HG03378 (cell line): ENCODE data around the gene ADGRA3.

Experiments
- ATAC-seq: cut with Tn5 transposase; IDR thresholded peaks from one replicate; pipeline ENCODE4 v1.9.1; 2021; ENCODE audit warnings: mild to moderate bottlenecking, moderate library complexity; ENCODE audit not compliant: unreplicated experiment

The ADGRA3 gene

GRCh38 chr4:22372986-22373385 lies 142.9 kb downstream of the ADGRA3 start:
- no peak for ATAC-seq

GRCh38 chr4:22369901-22370562 lies 145.8 kb downstream of the ADGRA3 start:
- ATAC-seq, result no peak

GRCh38 chr4:22363787-22364186 lies 152.1 kb downstream of the ADGRA3 start:
- no peak for ATAC-seq

- no peak for ATAC-seq
Observed at GRCh38 chr4:22363036-22363435, 152.8 kb downstream of the ADGRA3 start.

DNA sequence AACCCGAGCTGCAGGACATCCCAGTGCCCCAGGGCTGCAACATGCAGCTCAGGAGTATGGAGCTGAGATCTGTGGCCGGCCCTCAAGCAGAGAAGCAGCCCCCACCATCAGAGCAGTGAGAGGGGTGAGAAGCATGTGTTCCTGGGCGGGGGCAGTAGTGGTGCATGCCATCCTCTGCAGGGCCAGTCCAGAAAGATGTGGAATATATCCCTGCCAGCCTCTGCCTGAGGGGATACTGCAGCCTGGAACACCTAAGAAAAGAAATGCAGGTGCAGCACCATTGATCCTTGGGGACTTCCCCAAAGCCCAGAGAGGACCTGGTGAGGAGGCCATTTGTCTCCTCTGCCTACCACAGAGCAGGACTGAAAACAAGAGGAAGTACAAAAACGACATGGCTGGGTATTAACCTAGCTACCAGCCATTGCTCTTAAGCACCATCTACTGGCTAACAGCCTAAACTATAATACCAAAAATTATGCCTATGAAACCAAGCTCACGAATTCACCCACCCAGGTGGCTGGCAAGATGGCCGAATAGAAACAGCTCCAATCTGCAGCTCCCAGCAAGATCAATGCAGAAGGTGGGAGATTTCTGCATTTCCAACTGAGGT lies 158.8 kb downstream of the ADGRA3 start:
- no peak for ATAC-seq

DNA sequence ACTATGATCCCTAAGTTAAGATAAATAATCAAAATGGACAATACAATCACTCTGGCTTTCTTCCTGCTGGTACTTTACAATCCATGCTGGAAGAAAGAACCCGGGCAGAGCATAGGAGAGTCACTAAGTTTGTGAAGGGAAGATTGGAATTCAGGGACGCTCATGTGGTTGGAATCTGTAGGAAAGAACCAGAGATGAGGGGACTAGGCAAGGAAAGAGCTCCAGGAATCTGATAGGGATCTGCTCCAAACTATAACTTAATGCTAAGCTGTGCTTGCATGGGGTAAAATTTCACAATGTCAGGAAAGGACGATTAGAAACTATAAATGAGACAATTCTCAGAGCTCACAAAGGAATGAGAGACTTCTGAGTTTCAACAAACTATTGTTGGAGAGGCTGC lies 167.5 kb downstream of the ADGRA3 start:
- no peak for ATAC-seq

- no peak for ATAC-seq
Observed at GRCh38 chr4:22345678-22346077, 170.2 kb downstream of the ADGRA3 start.

DNA sequence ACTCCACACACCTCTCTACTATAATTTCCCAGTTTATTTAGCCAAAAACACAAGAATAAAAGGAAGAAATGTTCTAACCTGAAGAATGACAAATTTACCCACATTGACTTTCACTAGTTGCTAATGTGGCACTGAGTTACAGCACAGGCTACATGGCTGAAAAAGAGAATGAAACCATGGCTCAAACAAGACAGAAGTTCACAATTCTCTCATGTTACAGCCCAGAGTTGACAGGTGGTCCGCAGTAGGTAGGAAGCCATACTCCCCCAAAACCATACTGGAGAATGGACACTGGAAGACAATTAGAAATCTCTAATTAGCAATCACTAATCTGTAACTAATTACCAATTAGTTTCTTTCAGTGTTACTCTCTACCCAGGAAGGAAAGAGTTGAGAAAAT lies 170.8 kb downstream of the ADGRA3 start:
- ATAC-seq, result no peak

DNA sequence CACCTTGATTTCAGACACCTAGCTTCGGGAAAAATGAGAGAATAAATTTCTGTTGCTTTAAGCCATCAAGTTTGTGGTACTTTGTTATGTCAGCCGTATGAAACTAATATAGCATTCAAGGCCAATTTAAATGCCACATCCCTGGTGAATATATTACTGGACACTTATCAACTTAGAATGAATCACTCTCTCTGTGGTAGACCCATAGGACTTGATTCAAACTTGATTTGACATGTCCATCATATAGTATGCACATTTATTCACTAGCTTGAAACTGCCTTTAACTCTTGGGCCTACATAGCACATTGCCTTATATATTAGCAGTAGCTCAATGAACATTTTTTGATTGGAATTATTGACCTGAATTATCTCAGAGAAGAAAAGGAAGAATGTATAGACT lies 172.3 kb downstream of the ADGRA3 start:
- no peak for ATAC-seq

DNA sequence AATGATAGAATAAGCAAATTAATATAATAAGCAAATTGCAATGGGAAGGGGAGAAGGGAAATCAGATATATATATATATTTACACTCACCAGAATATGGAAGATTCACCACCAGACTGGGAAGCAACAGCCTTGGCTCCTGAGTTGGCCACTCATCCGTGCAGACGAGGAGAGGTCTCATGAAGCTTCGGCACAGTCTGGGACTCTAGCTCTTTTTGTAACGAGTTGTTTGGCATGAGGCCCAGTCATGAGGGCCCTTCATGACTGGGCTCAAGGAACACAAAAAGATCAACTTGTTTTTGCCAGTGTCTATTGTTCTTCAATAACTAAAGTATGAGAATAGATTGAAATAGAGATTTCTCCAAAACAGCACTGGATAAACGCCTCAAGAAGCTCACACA lies 176.4 kb downstream of the ADGRA3 start:
- ATAC-seq, result no peak

DNA sequence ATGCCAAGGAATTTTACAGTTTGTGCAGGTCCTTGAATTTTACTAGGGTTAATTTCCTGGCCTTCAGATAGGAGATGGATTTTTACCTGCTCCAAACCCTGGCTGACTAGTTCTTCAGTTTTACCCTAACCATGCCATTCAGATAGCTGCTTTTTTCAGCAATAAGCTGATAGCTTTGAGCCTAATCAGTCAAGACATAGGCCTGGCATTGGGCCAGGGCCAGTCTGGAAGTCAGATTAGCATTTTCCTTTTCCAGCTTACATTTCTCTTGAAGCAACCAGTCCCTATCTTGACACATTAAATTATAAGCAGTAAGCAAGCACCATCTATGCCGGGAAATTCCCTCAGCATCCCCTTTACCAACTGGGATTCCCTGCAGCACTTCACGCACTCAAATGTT lies 177.1 kb downstream of the ADGRA3 start:
- ATAC-seq, result no peak
